K562 (cell line): Measurements from ENCODE around the gene ABCG1.
A peak's percentile ranks its signal among the peaks of the same experiment; 100 is the strongest.

Experiments
- CREM ChIP-seq: IDR thresholded peaks from 2 replicates; pipeline ENCODE4 v1.6.1; 2014; ENCODE audit warnings: antibody characterized with exemption, low read depth
- DDX20 ChIP-seq: fragments of 450-650 bp; IDR thresholded peaks from 2 replicates; pipeline ENCODE4 v1.6.1; 2016; ENCODE audit warnings: missing genetic modification characterization, low read depth, mild to moderate bottlenecking, missing compliant biosample characterization, moderate library complexity
- FOXA1 ChIP-seq: fragments of 450-650 bp; IDR thresholded peaks from 2 replicates; pipeline ENCODE4 v1.6.1; 2016; ENCODE audit warnings: mild to moderate bottlenecking, borderline replicate concordance
- FOXP4 ChIP-seq: sonication (generic); formaldehyde crosslinking; IDR thresholded peaks from 2 replicates; pipeline ENCODE4 v1.8.0; 2022; ENCODE audit warnings: mild to moderate bottlenecking, missing genetic modification reagents, borderline replicate concordance
- HDAC2 ChIP-seq: fragments of 450-650 bp; IDR thresholded peaks from 2 replicates; pipeline ENCODE4 v1.6.1; 2016; ENCODE audit warnings: mild to moderate bottlenecking
- JUN ChIP-seq, 2 experiments: sonication (generic) in 1 of 2; formaldehyde crosslinking in 1 of 2; IDR thresholded peaks; 2 replicates each; pipeline versions ENCODE4 v1.6.1 to v1.8.0; 2012 to 2022; ENCODE audit warnings: borderline replicate concordance in 2 of 2, mild to moderate bottlenecking in 2 of 2, improper control_type of control experiment in 1 of 2, low read depth in 1 of 2, low read length in 1 of 2, missing genetic modification reagents in 1 of 2
- LEF1 ChIP-seq: fragments of 450-650 bp; IDR thresholded peaks from 2 replicates; pipeline ENCODE4 v1.6.1; 2016; ENCODE audit warnings: mild to moderate bottlenecking
- PKNOX1 ChIP-seq: fragments of 450-650 bp; IDR thresholded peaks from 2 replicates; pipeline ENCODE4 v1.6.1; 2016
- SAP30 ChIP-seq: fragments of 200-600 bp; sonication (generic); IDR thresholded peaks from 2 replicates; pipeline ENCODE4 v1.6.1; 2012; ENCODE audit warnings: borderline replicate concordance, low read depth, mild to moderate bottlenecking, moderate library complexity, low read length, control low read depth, inconsistent platforms; ENCODE audit not compliant: insufficient read depth, poor library complexity, severe bottlenecking
- TBL1XR1 ChIP-seq, 2 experiments: IDR thresholded peaks; 2 replicates each; pipeline ENCODE4 v1.6.1; 2012; ENCODE audit warnings: improper control_type of control experiment in 2 of 2, low read length in 2 of 2, mild to moderate bottlenecking in 1 of 2
- TCF7L2 ChIP-seq: fragments of 150-350 bp; IDR thresholded peaks from 2 replicates; pipeline ENCODE4 v1.6.1; 2016; ENCODE audit warnings: low read depth, mild to moderate bottlenecking, low read length, moderate library complexity
- ZNF274 ChIP-seq: IDR thresholded peaks from 2 replicates; pipeline ENCODE4 v1.6.1; 2011; ENCODE audit warnings: low read depth, mild to moderate bottlenecking, low read length, moderate library complexity, borderline replicate concordance
- TF ChIP-seq, protein P1 (sequence below), 3 experiments: IDR thresholded peaks in 2 of 3; conservative IDR thresholded peaks in 1 of 3; 2 replicates each; pipeline ENCODE4 v1.5.1; 2011 to 2012; ENCODE audit warnings: low read length in 3 of 3, mild to moderate bottlenecking in 3 of 3, control low read depth in 2 of 3, improper control_type of control experiment in 1 of 3, inconsistent platforms in 1 of 3, low read depth in 1 of 3, mixed read lengths in 1 of 3, moderate library complexity in 1 of 3; ENCODE audit not compliant: insufficient read depth in 2 of 3
- TF ChIP-seq, protein P2 (sequence below): sonication (generic); formaldehyde crosslinking; IDR thresholded peaks from 2 replicates; pipeline ENCODE4 v1.8.1; 2023; ENCODE audit warnings: mild to moderate bottlenecking, missing genetic modification reagents

DNA sequence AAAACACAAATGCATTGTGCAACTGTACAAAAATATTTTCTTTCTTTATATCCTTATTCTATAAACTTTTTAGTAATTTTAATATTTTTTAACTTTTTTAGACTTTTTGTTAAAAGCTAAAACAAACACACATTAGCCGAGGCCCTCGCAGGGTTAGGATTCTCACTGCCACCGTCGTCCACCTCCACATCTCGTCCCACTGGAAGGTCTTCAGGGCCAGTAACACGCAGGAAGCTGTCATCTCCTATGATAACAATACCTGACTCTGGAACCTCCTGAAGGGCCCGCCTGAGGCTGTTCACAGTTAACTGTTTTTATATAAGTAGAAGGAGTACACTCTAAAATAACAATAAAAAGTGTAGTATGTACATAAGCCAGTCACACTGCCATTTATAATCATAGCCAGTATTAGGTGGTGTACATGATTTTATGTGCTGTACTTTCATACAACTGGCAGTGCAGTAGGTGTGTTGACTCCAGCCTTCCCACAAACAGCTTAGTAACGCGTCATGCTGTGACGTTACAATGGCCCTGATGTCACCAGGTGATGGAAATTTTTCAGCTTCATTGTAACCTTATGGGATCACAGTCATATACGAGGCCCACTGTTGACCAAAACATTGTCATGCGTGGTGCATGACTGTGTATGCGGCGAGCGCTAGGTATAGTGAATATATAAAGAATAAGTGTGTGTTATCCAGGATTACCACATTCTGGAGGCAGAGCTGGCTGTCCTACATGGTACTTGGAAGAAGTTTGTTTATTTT lies 123.0 kb downstream of the ABCG1 start:
- TF ChIP-seq TCF7L2 = no peak
- no peak for TF ChIP-seq HDAC2
- TF ChIP-seq TBL1XR1 (IDR thresholded peaks at IDR 0.05; ENCODE audit: low read length in 2 of 2) = no peak
- TF ChIP-seq PKNOX1 = no peak
- no peak for TF ChIP-seq FOXA1
- TF ChIP-seq SAP30 = no peak
- peak; percentile 73 for TF ChIP-seq CREM
- TF ChIP-seq, protein P1, sequence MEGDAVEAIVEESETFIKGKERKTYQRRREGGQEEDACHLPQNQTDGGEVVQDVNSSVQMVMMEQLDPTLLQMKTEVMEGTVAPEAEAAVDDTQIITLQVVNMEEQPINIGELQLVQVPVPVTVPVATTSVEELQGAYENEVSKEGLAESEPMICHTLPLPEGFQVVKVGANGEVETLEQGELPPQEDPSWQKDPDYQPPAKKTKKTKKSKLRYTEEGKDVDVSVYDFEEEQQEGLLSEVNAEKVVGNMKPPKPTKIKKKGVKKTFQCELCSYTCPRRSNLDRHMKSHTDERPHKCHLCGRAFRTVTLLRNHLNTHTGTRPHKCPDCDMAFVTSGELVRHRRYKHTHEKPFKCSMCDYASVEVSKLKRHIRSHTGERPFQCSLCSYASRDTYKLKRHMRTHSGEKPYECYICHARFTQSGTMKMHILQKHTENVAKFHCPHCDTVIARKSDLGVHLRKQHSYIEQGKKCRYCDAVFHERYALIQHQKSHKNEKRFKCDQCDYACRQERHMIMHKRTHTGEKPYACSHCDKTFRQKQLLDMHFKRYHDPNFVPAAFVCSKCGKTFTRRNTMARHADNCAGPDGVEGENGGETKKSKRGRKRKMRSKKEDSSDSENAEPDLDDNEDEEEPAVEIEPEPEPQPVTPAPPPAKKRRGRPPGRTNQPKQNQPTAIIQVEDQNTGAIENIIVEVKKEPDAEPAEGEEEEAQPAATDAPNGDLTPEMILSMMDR (IDR thresholded peaks at IDR 0.05 in 2 of 3, conservative IDR thresholded peaks at IDR 0.05 in 1 of 3; ENCODE audit: insufficient read depth in 2 of 3, low read depth in 1 of 3, low read length in 3 of 3) = no peak
- TF ChIP-seq DDX20 (tag) = no peak
- TF ChIP-seq, protein P2, sequence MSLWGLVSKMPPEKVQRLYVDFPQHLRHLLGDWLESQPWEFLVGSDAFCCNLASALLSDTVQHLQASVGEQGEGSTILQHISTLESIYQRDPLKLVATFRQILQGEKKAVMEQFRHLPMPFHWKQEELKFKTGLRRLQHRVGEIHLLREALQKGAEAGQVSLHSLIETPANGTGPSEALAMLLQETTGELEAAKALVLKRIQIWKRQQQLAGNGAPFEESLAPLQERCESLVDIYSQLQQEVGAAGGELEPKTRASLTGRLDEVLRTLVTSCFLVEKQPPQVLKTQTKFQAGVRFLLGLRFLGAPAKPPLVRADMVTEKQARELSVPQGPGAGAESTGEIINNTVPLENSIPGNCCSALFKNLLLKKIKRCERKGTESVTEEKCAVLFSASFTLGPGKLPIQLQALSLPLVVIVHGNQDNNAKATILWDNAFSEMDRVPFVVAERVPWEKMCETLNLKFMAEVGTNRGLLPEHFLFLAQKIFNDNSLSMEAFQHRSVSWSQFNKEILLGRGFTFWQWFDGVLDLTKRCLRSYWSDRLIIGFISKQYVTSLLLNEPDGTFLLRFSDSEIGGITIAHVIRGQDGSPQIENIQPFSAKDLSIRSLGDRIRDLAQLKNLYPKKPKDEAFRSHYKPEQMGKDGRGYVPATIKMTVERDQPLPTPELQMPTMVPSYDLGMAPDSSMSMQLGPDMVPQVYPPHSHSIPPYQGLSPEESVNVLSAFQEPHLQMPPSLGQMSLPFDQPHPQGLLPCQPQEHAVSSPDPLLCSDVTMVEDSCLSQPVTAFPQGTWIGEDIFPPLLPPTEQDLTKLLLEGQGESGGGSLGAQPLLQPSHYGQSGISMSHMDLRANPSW (CRISPR knock-in tag) = no peak
- TF ChIP-seq FOXP4 = no peak
- TF ChIP-seq JUN (IDR thresholded peaks at IDR 0.05; ENCODE audit: borderline replicate concordance, low read depth, low read length) = no peak
- TF ChIP-seq JUN (CRISPR knock-in tag; IDR thresholded peaks at IDR 0.05; ENCODE audit: borderline replicate concordance) = no peak
- no peak for TF ChIP-seq ZNF274
- TF ChIP-seq LEF1 = no peak
